Activated CD4-positive, alpha-beta T cell treated with anti-CD3 and anti-CD28 coated beads for 4 hours (primary cell): Measurements from ENCODE around the gene GALNT14.
"Not testable (repeated sequence)": the region's sequence is repeated elsewhere in the genome, so short reads cannot be mapped to it uniquely, and the experiment has no call there.

ENCODE experiments used
- DNase-seq, 2 donors: peaks; one replicate each; pipeline ENCODE4 v3.0.0-alpha.2; 2020

Gene GALNT14

GRCh38 chr2:31138037-31138962 is at the start of gene GALNT14:
GALNT14 (minus strand) TSS chr2:31138440; CDS start chr2:31138086, 354 bp downstream.
- peak in 1 of 2 donors; percentile 3 for DNase-seq

GRCh38 chr2:31187166-31187565 is 48.9 kb upstream of the GALNT14 start:
- DNase-seq, result no peak

- DNase-seq, result not testable (repeated sequence)
Measured at GRCh38 chr2:31183973-31184372, 45.7 kb upstream of the GALNT14 start.

GRCh38 chr2:31176742-31177141 is 38.5 kb upstream of the GALNT14 start:
- no peak for DNase-seq

GRCh38 chr2:31171142-31171541 is 32.9 kb upstream of the GALNT14 start:
- DNase-seq, result no peak

GRCh38 chr2:31170071-31170698 is 31.9 kb upstream of the GALNT14 start:
- DNase-seq, result peak; percentile 25 to 28

- DNase-seq, result no peak
Measured at GRCh38 chr2:31168291-31168690, 30.1 kb upstream of the GALNT14 start.

- no peak for DNase-seq
Measured at GRCh38 chr2:31166925-31167324, 28.7 kb upstream of the GALNT14 start.

- no peak for DNase-seq
Measured at GRCh38 chr2:31163011-31163539, 24.8 kb upstream of the GALNT14 start.

- no peak for DNase-seq
Measured at GRCh38 chr2:31161637-31162036, 23.4 kb upstream of the GALNT14 start.

- no peak for DNase-seq
Measured at GRCh38 chr2:31151501-31151900, 13.3 kb upstream of the GALNT14 start.

- DNase-seq, result no peak
Measured at GRCh38 chr2:31150120-31150670, 12.0 kb upstream of the GALNT14 start.

GRCh38 chr2:31148514-31148913 is 10.3 kb upstream of the GALNT14 start:
- DNase-seq, result no peak

GRCh38 chr2:31147645-31148044 is 9.4 kb upstream of the GALNT14 start:
- no peak for DNase-seq

GRCh38 chr2:31142110-31142509 is 3.9 kb upstream of the GALNT14 start:
- no peak for DNase-seq

- DNase-seq, result no peak
Measured at GRCh38 chr2:31141443-31142085, 3.3 kb upstream of the GALNT14 start.

- no peak for DNase-seq
Measured at GRCh38 chr2:31140151-31140550, 1.9 kb upstream of the GALNT14 start.

GRCh38 chr2:31139671-31140070 is 1.4 kb upstream of the GALNT14 start:
- DNase-seq, result no peak

GRCh38 chr2:31137211-31138036 is 816 bp downstream of the GALNT14 start:
- DNase-seq, result no peak

- no peak for DNase-seq
Measured at GRCh38 chr2:31136732-31137131, 1.5 kb downstream of the GALNT14 start.

- DNase-seq, result no peak
Measured at GRCh38 chr2:31136000-31136399, 2.2 kb downstream of the GALNT14 start.

- no peak for DNase-seq
Measured at GRCh38 chr2:31134480-31134879, 3.8 kb downstream of the GALNT14 start.
